Pons (tissue), 1 donor: ENCODE measurements around the gene DOP1B.
A peak's percentile ranks its signal among the peaks of the same experiment; 100 is the strongest.
"Not testable (repeated sequence)": the region's sequence is repeated elsewhere in the genome, so short reads cannot be mapped to it uniquely, and the experiment has no call there.

Experiments used
- DNase-seq: peaks from one replicate; pipeline ENCODE4 v3.0.0-alpha.2; 2016; ENCODE audit warnings: low spot score

The DOP1B gene

GRCh38 chr21:36139791-36140190 lies 16.8 kb upstream of the DOP1B start:
- not testable (repeated sequence) for DNase-seq

- DNase-seq: peak; percentile 95
Observed at GRCh38 chr21:36141513-36141925, 15.1 kb upstream of the DOP1B start.

GRCh38 chr21:36144233-36144632 lies 12.4 kb upstream of the DOP1B start:
- not testable (repeated sequence) for DNase-seq

GRCh38 chr21:36145259-36145658 lies 11.4 kb upstream of the DOP1B start:
- DNase-seq: no peak

GRCh38 chr21:36147911-36148310 lies 8.7 kb upstream of the DOP1B start:
- DNase-seq: no peak

- DNase-seq: no peak
Observed at GRCh38 chr21:36148886-36149285, 7.7 kb upstream of the DOP1B start.

GRCh38 chr21:36149788-36150711 lies 6.6 kb upstream of the DOP1B start:
- DNase-seq: peak; percentile 87

GRCh38 chr21:36155603-36156338 lies 853 bp upstream of the DOP1B start:
- DNase-seq: no peak

GRCh38 chr21:36156339-36156814 lies 247 bp upstream of the DOP1B start:
- peak; percentile 99 for DNase-seq

GRCh38 chr21:36159356-36159921 lies 2.8 kb downstream of the DOP1B start:
- no peak for DNase-seq

GRCh38 chr21:36160850-36161178 lies 4.2 kb downstream of the DOP1B start:
- DNase-seq: no peak

- DNase-seq: no peak
Observed at GRCh38 chr21:36162631-36163030, 6.0 kb downstream of the DOP1B start.

GRCh38 chr21:36163750-36164741 lies 7.4 kb downstream of the DOP1B start:
- no peak for DNase-seq

- DNase-seq: no peak
Observed at GRCh38 chr21:36165356-36165755, 8.7 kb downstream of the DOP1B start.

- no peak for DNase-seq
Observed at GRCh38 chr21:36166705-36167104, 10.1 kb downstream of the DOP1B start.

- no peak for DNase-seq
Observed at GRCh38 chr21:36167541-36167940, 10.9 kb downstream of the DOP1B start.

- no peak for DNase-seq
Observed at GRCh38 chr21:36169470-36170128, 13.0 kb downstream of the DOP1B start.

- DNase-seq: no peak
Observed at GRCh38 chr21:36170823-36171222, 14.2 kb downstream of the DOP1B start.

- no peak for DNase-seq
Observed at GRCh38 chr21:36171336-36171735, 14.7 kb downstream of the DOP1B start.

GRCh38 chr21:36171741-36172331 lies 15.2 kb downstream of the DOP1B start:
- peak; percentile 66 for DNase-seq

GRCh38 chr21:36174780-36175179 lies 18.2 kb downstream of the DOP1B start:
- DNase-seq: no peak
